NB4 (cell line): Measurements from ENCODE around the gene ADAD2.

Experiments used
- CTCF ChIP-seq: IDR thresholded peaks from one replicate; pipeline ENCODE4 v1.5.1; 2012; ENCODE audit warnings: low read depth, low read length
- POLR2A ChIP-seq: IDR thresholded peaks from 2 replicates; pipeline ENCODE4 v1.6.1; 2011; ENCODE audit warnings: mild to moderate bottlenecking; ENCODE audit not compliant: insufficient read length; ENCODE audit errors: extremely low read depth

- TF ChIP-seq CTCF, result no peak
- TF ChIP-seq POLR2A, result no peak
These were observed 6.6 kb downstream of the ADAD2 start for GRCh38 chr16:84197466-84198128.
